HUES64 (cell line): ENCODE measurements around the gene GNPTAB.

Experiments used
- H3K27ac ChIP-seq: 2 replicates; pipeline ENCODE4 v1.7.0; 2013; ENCODE audit warnings: low read depth, low read length, inconsistent platforms
- H3K27me3 ChIP-seq: 2 replicates; pipeline ENCODE4 v1.6.1; 2013; ENCODE audit warnings: mild to moderate bottlenecking, low read length; ENCODE audit not compliant: insufficient read depth
- H3K36me3 ChIP-seq: 2 replicates; pipeline ENCODE4 v1.6.1; 2013; ENCODE audit warnings: mild to moderate bottlenecking, low read length; ENCODE audit not compliant: insufficient read depth
- H3K4me1 ChIP-seq: 2 replicates; pipeline ENCODE4 v1.6.1; 2013; ENCODE audit warnings: mild to moderate bottlenecking, low read length, moderate library complexity; ENCODE audit not compliant: insufficient read depth
- H3K4me3 ChIP-seq: 2 replicates; pipeline ENCODE4 v1.5.1; 2013; ENCODE audit warnings: mild to moderate bottlenecking, low read length, moderate library complexity
- H3K9ac ChIP-seq: 2 replicates; pipeline ENCODE4 v1.6.1; 2013; ENCODE audit warnings: mild to moderate bottlenecking, low read depth, low read length
- H3K9me3 ChIP-seq: 2 replicates; pipeline ENCODE4 v1.6.1; 2013; ENCODE audit warnings: low read depth, low read length; ENCODE audit not compliant: insufficient read depth
- WGBS: fragments of 150-250, 120-280 bp; methylation state at CpG from one replicate; pipeline ENCODE4 v1.1.7; 2013; ENCODE audit warnings: missing lambda C conversion rate; 5-methylcytosine and 5-hydroxymethylcytosine counted together

Gene GNPTAB

DNA sequence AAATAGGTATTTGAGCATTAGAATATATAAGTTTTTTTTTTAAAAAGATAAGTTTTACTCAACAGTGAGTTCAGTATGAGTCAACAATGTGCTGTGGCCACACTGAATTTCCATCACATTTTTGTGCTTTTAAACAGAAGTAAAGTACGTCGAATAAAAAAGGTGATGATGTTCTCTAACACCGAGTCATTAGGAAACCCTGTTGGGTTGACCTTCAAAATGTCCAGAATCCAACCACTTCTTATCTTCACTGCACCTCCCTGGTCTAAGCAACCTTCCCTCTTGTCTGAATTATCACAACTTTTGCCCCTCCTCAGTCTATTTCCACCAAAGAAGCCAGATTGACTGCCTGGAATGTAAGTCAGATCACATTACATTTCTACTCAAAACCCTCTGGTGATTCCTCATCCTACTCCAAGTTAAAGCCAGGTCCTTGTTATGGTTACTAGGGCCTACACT is 48.5 kb downstream of the GNPTAB start:
- no peaks in the 10 kb centered on the region for H3K27me3 ChIP-seq
- H3K27ac ChIP-seq, result no peak overlapping the region
- no peaks in the 10 kb centered on the region for H3K9me3 ChIP-seq
- no peak overlapping the region for H3K9ac ChIP-seq
- no peak overlapping the region for H3K4me3 ChIP-seq
- peaks cover 56% of the 10 kb centered on the region; the same call in 1 of the 2 replicates for H3K36me3 ChIP-seq
- 98% methylated on average over 3 of the region's 3 CpGs for WGBS
- H3K4me1 ChIP-seq, result no peaks in the 10 kb centered on the region

GRCh38 chr12:101781834-101782233 is 48.9 kb downstream of the GNPTAB start:
- Histone ChIP-seq H3K9ac (no peak overlapping the region), H3K36me3 (peaks cover 56% of the 10 kb centered on the region; the same call in 1 of the 2 replicates), H3K9me3 (no peaks in the 10 kb centered on the region), H3K4me1 (no peaks in the 10 kb centered on the region), H3K27me3 (no peaks in the 10 kb centered on the region), H3K27ac (no peak overlapping the region), H3K4me3 (no peak overlapping the region)
- WGBS, result 92% methylated on average over 3 of the region's 3 CpGs

DNA sequence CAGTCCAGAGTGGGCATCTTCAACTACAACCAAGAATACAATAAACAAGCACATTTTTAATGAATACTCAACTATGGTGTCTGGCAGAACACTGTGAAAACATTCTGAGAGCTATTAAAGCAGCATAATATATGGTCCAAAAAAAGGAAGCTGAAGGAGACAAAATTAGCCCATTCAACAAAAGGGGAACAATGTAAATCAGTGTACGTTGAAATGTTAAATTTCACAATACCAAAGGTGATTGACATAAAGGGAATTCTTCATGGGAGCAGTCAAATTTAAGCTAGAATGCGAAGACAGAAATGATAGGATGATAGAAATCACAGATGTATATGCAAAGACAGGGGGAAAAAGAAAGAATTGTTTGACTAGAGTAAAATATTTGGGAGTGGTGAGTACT is 50.2 kb downstream of the GNPTAB start:
- Histone ChIP-seq H3K4me3 (no peak overlapping the region), H3K27me3 (no peaks in the 10 kb centered on the region), H3K9ac (no peak overlapping the region), H3K4me1 (no peaks in the 10 kb centered on the region), H3K36me3 (peaks cover 60% of the 10 kb centered on the region; the same call in 1 of the 2 replicates), H3K27ac (no peak overlapping the region), H3K9me3 (no peaks in the 10 kb centered on the region)
- WGBS, result 99% methylated on average over 2 of the region's 2 CpGs

DNA sequence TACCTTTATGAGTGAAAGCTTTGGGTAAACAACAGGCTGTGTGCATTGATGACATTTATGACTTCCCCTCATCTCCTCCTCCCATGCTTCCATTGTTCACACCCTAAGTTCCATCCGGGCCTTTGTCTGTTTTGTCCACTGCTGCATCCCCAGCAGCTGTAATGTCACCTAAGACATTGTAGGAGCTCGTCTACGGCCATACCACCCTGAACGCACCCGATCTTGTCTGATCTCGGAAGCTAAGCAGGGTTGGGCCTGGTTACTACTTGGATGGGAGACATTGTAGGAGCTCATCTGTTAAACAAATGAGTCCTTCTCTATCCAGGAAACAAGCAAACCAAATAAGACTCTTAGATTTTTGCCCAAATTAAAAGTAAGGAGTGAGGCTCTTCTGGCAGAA is 51.1 kb downstream of the GNPTAB start:
- WGBS, result 96% methylated on average over 6 of the region's 6 CpGs
- Histone ChIP-seq H3K27ac (no peak overlapping the region), H3K4me1 (no peaks in the 10 kb centered on the region), H3K9me3 (no peaks in the 10 kb centered on the region), H3K36me3 (peaks cover 51% of the 10 kb centered on the region; the same call in 1 of the 2 replicates), H3K4me3 (no peak overlapping the region), H3K27me3 (no peaks in the 10 kb centered on the region), H3K9ac (no peak overlapping the region)

DNA sequence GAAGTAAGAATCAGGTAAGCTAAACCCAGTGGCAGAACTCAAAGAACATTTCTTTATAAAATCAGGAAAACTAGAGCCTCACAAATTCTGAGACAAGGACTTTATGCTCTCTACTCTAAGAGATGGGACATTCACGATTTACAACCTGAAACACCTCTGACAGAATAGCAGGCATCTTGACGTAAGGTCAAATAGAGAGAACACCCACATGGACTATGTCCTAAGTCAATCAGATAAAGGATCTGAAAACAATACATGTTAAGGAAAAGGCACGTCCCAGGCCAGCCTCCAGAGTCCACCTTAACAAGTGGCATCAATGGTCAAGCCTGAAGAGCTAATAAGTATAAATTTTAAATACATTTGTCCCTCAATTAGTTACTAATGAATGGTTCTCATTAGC is 51.6 kb downstream of the GNPTAB start:
- no peak overlapping the region for H3K27ac ChIP-seq
- no peak overlapping the region for H3K4me3 ChIP-seq
- no peaks in the 10 kb centered on the region for H3K9me3 ChIP-seq
- no peaks in the 10 kb centered on the region for H3K27me3 ChIP-seq
- no peak overlapping the region for H3K9ac ChIP-seq
- 77% methylated on average over 3 of the region's 3 CpGs for WGBS
- no peaks in the 10 kb centered on the region for H3K4me1 ChIP-seq
- peaks cover 51% of the 10 kb centered on the region; the same call in 1 of the 2 replicates for H3K36me3 ChIP-seq

- Histone ChIP-seq H3K36me3 (peaks cover 51% of the 10 kb centered on the region; the same call in 1 of the 2 replicates), H3K4me3 (no peak overlapping the region), H3K4me1 (no peaks in the 10 kb centered on the region), H3K9me3 (no peaks in the 10 kb centered on the region), H3K27ac (no peak overlapping the region), H3K27me3 (no peaks in the 10 kb centered on the region), H3K9ac (no peak overlapping the region)
- WGBS, result 92% methylated on average over 4 of the region's 4 CpGs
Observed at GRCh38 chr12:101777978-101778377, 52.8 kb downstream of the GNPTAB start.

- WGBS, result 95% methylated on average over 3 of the region's 3 CpGs
- Histone ChIP-seq H3K9ac (no peak overlapping the region), H3K9me3 (no peaks in the 10 kb centered on the region), H3K27ac (no peak overlapping the region), H3K4me1 (no peaks in the 10 kb centered on the region), H3K4me3 (no peak overlapping the region), H3K27me3 (no peaks in the 10 kb centered on the region), H3K36me3 (peaks cover 51% of the 10 kb centered on the region; the same call in 1 of the 2 replicates)
Observed at GRCh38 chr12:101777485-101777884, 53.3 kb downstream of the GNPTAB start.

DNA sequence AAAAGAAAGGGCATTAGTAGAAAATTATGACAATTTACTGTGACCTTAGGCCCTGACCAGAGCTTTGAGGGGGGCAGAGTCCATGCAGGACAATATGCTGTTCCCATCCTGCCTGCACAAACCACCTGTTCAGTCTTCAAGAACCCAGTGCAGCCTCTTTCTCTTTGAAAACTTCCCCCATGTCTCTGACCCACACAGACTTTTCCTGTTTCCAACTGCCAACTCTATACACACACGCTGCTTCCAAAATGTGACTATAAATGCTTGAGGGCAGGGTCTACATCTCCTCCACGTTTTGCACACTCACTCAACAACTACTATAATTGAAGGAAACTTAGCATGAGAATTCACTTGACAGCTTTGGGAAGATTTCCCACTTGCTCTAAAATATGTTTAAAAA is 54.9 kb downstream of the GNPTAB start:
- Histone ChIP-seq H3K27ac (no peak overlapping the region), H3K36me3 (peaks cover 47% of the 10 kb centered on the region; the same call in 1 of the 2 replicates), H3K9ac (no peak overlapping the region), H3K4me3 (no peak overlapping the region), H3K9me3 (no peaks in the 10 kb centered on the region), H3K27me3 (no peaks in the 10 kb centered on the region), H3K4me1 (no peaks in the 10 kb centered on the region)
- WGBS, result 98% methylated on average over 2 of the region's 2 CpGs

GRCh38 chr12:101773650-101774162 is 57.1 kb downstream of the GNPTAB start:
- H3K4me1 ChIP-seq, result no peaks in the 10 kb centered on the region
- no peaks in the 10 kb centered on the region for H3K27me3 ChIP-seq
- H3K9ac ChIP-seq, result no peak overlapping the region
- no peak overlapping the region for H3K4me3 ChIP-seq
- no peak overlapping the region for H3K27ac ChIP-seq
- H3K9me3 ChIP-seq, result no peaks in the 10 kb centered on the region
- 64% methylated on average over 2 of the region's 2 CpGs for WGBS
- peaks cover 48% of the 10 kb centered on the region for H3K36me3 ChIP-seq

DNA sequence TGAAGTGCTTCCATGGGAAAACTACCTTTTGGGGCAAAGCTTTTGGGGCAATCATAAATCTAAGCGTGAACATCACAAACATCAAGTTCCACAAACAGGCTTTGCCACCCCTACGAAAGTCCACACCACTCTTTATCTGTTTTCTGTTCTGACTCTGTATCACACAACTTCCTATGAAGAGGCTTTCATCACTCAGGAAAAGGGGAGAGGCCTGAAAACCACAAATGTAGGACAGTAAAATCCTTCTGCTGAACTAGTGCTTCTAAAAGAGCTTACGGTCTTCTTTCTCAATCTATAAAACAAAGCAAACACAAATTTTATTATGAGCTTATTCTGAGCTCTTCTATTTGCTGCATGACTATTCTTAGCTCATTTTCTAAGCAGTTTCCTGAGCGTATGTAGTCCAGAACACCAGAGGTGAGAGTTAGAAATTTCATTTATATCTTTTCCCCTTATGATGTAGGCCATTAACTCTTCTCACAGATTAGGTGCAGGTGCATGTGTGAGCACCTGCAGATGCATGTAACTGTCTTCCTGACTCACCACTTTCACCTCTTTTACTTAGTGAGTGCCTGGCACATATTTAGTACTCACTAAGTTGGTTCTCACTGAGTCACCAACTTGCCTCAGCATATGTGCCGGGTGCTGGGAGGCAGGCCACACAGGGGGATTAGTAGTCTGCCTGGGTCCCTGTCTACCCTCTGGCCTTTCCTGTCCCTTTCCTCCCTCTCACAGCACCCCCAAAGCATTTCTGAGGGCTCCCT is 58.6 kb downstream of the GNPTAB start:
- WGBS, result 97% methylated on average over 5 of the region's 5 CpGs
- H3K36me3 ChIP-seq, result peaks cover 51% of the 10 kb centered on the region
- H3K27ac ChIP-seq, result no peak overlapping the region
- H3K9me3 ChIP-seq, result no peaks in the 10 kb centered on the region
- no peak overlapping the region for H3K9ac ChIP-seq
- no peaks in the 10 kb centered on the region for H3K4me1 ChIP-seq
- no peaks in the 10 kb centered on the region for H3K27me3 ChIP-seq
- no peak overlapping the region for H3K4me3 ChIP-seq

DNA sequence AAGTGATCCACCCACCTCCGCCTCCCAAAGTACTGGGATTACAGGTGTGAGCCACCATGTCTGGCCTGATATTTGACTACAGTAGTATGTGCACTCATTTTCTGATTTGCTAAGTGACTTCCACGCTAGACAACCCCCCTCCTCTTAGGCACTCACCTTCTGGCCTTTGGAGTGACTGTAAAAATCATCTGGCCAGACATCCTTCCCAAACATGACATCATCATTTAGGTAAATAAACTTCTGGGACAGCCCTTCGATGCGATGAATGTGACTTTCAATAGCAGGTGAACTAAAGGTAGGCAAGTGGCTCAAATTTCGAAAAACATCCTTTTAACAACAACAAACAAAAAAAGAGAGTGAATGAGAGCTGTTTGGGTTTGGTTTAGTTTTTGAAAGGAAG is 60.9 kb downstream of the GNPTAB start:
- H3K9me3 ChIP-seq, result no peaks in the 10 kb centered on the region
- no peaks in the 10 kb centered on the region for H3K4me1 ChIP-seq
- H3K9ac ChIP-seq, result no peak overlapping the region
- H3K4me3 ChIP-seq, result no peak overlapping the region
- H3K36me3 ChIP-seq, result peaks cover 54% of the 10 kb centered on the region
- WGBS, result 88% methylated on average over 2 of the region's 5 CpGs
- H3K27me3 ChIP-seq, result no peaks in the 10 kb centered on the region
- H3K27ac ChIP-seq, result no peak overlapping the region
